DMS79 treated with DMSO at 0.1 percent for 48 hours (cell line): ENCODE measurements around the gene SLC35D2.
A peak's percentile ranks its signal among the peaks of the same experiment; 100 is the strongest.

Experiments used
- DNase-seq: peaks from one replicate; lab custom pipeline; 2025; lab: John Stamatoyannopoulos, UW

Gene SLC35D2

GRCh38 chr9:96383165-96383942, at the start of gene SLC35D2:
Gene SLC35D2 (minus strand): TSS chr9:96383711. CDS start chr9:96383634, 77 bp downstream.
- peak; percentile 1 for DNase-seq

- no peak for DNase-seq
Observed at GRCh38 chr9:96430377-96430776, 46.9 kb upstream of the SLC35D2 start.

- no peak for DNase-seq
Observed at GRCh38 chr9:96429732-96430131, 46.2 kb upstream of the SLC35D2 start.

- peak; percentile 71 for DNase-seq
Observed at GRCh38 chr9:96425500-96426169, 42.1 kb upstream of the SLC35D2 start.

GRCh38 chr9:96423985-96424336, 40.5 kb upstream of the SLC35D2 start:
- DNase-seq: no peak

GRCh38 chr9:96423322-96423984, 39.9 kb upstream of the SLC35D2 start:
- no peak for DNase-seq

- DNase-seq: no peak
Observed at GRCh38 chr9:96420468-96421219, 37.1 kb upstream of the SLC35D2 start.

- DNase-seq: no peak
Observed at GRCh38 chr9:96419691-96419969, 36.1 kb upstream of the SLC35D2 start.

GRCh38 chr9:96418920-96419690, 35.6 kb upstream of the SLC35D2 start:
- peak; percentile 27 for DNase-seq

- DNase-seq: peak; percentile 85
Observed at GRCh38 chr9:96418083-96418919, 34.8 kb upstream of the SLC35D2 start, which contains the start of gene ZNF367. Gene ZNF367 (minus strand): TSS chr9:96418370. CDS start chr9:96418032, 338 bp downstream.

GRCh38 chr9:96417661-96418082, 34.2 kb upstream of the SLC35D2 start:
- DNase-seq: no peak

GRCh38 chr9:96417051-96417586, 33.6 kb upstream of the SLC35D2 start:
- DNase-seq: peak; percentile 51

GRCh38 chr9:96413302-96414221, 30.1 kb upstream of the SLC35D2 start:
- DNase-seq: no peak

- no peak for DNase-seq
Observed at GRCh38 chr9:96412174-96412913, 28.8 kb upstream of the SLC35D2 start.

GRCh38 chr9:96411129-96411838, 27.8 kb upstream of the SLC35D2 start:
- no peak for DNase-seq

GRCh38 chr9:96408409-96409280, 25.1 kb upstream of the SLC35D2 start:
- no peak for DNase-seq
